ENCODE data around the gene CARD9. TPM values are rescaled to one million over a fixed set of nuclear protein-coding genes. Genes with fewer than 3 reads are reported as not detected.

Gene CARD9
- total RNA-seq, 6 experiments from 2014 or later, result 0.48 to 1.6 (median 1.1) TPM

DNA sequence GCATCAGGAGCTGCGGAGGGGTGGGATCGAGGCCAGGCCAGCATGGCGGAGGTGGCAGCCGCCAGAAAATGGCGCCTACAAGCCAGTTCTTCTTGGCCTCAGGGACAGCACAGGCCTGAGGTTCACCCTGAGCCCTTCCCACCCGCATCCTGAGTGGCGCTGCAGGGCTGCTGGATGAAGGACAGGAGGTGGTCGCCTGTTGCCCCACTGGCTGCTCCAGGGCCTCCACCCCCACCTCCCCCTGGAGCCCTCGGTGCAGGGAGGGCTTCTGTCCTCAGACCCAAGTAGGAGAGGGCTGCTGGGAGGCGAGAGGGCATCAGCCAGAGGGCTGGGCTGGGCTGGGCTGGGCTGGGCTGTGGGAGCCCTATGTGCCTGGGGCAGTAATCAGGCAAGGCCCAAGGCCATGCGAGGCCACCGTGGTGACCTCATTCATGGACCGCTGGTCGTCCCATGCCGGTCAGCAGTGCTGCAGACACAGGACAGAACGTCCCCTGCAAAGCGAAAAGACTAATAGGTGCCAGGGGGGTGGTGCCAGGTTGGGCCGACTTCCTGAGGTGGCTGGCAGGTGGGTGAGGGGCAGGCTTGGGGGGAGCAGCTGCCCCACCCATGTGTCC lies 32.3 kb downstream of the CARD9 start:
- no peaks in the 10 kb centered on the region for H3K4me1 ChIP-seq
- H3K27ac ChIP-seq, result no peak overlapping the region
- H3K27me3 ChIP-seq, result no peaks in the 10 kb centered on the region
- ATAC-seq, result peak in 1 of 4 donors; percentile 0
- no peaks in the 10 kb centered on the region for H3K36me3 ChIP-seq
- DNase-seq, result peak in 1 of 3 donors; percentile 87
- no peaks in the 10 kb centered on the region for H3K9me3 ChIP-seq
- no peak for TF ChIP-seq POLR2A (IDR thresholded peaks at IDR 0.05)
- TF ChIP-seq, protein P1, sequence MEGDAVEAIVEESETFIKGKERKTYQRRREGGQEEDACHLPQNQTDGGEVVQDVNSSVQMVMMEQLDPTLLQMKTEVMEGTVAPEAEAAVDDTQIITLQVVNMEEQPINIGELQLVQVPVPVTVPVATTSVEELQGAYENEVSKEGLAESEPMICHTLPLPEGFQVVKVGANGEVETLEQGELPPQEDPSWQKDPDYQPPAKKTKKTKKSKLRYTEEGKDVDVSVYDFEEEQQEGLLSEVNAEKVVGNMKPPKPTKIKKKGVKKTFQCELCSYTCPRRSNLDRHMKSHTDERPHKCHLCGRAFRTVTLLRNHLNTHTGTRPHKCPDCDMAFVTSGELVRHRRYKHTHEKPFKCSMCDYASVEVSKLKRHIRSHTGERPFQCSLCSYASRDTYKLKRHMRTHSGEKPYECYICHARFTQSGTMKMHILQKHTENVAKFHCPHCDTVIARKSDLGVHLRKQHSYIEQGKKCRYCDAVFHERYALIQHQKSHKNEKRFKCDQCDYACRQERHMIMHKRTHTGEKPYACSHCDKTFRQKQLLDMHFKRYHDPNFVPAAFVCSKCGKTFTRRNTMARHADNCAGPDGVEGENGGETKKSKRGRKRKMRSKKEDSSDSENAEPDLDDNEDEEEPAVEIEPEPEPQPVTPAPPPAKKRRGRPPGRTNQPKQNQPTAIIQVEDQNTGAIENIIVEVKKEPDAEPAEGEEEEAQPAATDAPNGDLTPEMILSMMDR (IDR thresholded peaks at IDR 0.05), result no peak
- 12% methylated on average over 3 of the region's 18 CpGs for WGBS (ENCODE audit: insufficient coverage, low coverage, low lambda C conversion rate, missing lambda C conversion rate)
- no peak overlapping the region for H3K4me3 ChIP-seq
- intact Hi-C loops (cut with DNase I), result loop anchor here in 1 of 2 donors (10.0 kb wide), 1 partner anchor 304 kb away; no protein-coding TSS in a partner anchor

DNA sequence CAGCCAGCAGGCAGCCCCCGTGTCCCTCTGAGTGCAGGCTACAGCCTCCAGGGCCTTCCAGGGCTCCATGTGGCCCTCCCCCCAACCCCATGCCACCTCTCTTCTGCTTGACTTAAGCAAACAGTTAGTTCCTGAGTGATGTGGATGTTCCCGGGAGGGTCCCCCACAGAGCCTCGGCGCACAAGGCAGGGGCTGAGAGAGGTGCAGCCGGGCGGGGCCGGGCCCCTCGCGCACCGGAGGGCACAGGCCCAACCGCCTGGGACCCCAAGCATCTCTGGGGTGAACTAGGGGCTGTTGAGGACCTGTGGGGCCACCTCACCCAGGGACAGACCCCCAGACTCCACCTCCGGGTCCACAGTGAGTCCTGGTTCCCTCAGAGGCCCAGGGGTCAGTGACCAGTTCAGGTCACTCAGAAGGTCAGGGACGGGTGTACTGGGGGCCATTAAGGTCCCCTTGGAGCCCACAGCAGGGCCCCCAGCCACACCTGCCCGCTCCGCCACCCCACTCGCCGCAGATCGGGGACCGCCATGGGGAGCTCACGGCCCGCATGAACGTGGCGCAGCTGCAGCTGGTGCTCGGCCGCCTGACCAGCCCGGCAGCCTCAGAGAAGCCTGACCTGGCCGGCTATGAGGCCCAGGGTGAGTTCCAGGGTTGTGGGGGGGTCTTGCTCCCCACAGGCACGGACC lies 33.0 kb downstream of the CARD9 start:
- DNase-seq, result no peak
- Histone ChIP-seq H3K27me3 (no peaks in the 10 kb centered on the region), H3K4me1 (no peaks in the 10 kb centered on the region), H3K27ac (no peak overlapping the region), H3K36me3 (no peaks in the 10 kb centered on the region), H3K4me3 (no peak overlapping the region), H3K9me3 (no peaks in the 10 kb centered on the region)
- WGBS (ENCODE audit: insufficient coverage, low coverage, low lambda C conversion rate, missing lambda C conversion rate), result 100% methylated on average over 1 of the region's 28 CpGs
- TF ChIP-seq, protein P1 (IDR thresholded peaks at IDR 0.05), result no peak
- no peak for TF ChIP-seq POLR2A (IDR thresholded peaks at IDR 0.05)
- intact Hi-C loops (cut with DNase I), result loop anchor here in 1 of 2 donors (10.0 kb wide), 1 partner anchor 304 kb away; no protein-coding TSS in a partner anchor
- ATAC-seq, result no peak

DNA sequence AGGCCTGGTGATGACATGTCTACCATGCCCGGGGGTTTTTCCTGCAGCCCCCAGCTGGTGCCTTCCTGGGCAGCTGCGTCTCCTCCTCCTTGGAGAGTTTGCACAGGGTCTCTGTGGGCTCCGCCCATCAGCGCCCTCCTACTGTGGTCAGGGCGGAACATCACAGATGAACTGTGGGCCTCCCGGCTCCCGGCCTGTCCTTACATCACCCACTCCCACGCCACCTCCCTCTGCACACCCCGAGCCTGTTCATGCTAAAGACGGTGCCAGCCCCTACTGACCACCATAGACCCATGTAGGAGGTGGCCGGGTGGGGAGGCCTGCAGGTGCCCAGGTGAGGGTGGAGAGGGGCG lies 33.5 kb downstream of the CARD9 start:
- TF ChIP-seq, protein P1 (IDR thresholded peaks at IDR 0.05), result no peak
- TF ChIP-seq POLR2A (IDR thresholded peaks at IDR 0.05), result no peak
- ATAC-seq (no peak), DNase-seq (no peak)
- H3K27ac ChIP-seq, result no peak overlapping the region
- intact Hi-C loops (cut with DNase I), result loop anchor here in 1 of 2 donors (10.0 kb wide), 1 partner anchor 305 kb away; no protein-coding TSS in a partner anchor
- H3K4me1 ChIP-seq, result no peaks in the 10 kb centered on the region
- H3K4me3 ChIP-seq, result no peak overlapping the region
- WGBS (ENCODE audit: insufficient coverage, low coverage, low lambda C conversion rate, missing lambda C conversion rate), result 80% methylated on average over 1 of the region's 12 CpGs
- H3K36me3 ChIP-seq, result no peaks in the 10 kb centered on the region
- H3K27me3 ChIP-seq, result no peaks in the 10 kb centered on the region
- no peaks in the 10 kb centered on the region for H3K9me3 ChIP-seq

DNA sequence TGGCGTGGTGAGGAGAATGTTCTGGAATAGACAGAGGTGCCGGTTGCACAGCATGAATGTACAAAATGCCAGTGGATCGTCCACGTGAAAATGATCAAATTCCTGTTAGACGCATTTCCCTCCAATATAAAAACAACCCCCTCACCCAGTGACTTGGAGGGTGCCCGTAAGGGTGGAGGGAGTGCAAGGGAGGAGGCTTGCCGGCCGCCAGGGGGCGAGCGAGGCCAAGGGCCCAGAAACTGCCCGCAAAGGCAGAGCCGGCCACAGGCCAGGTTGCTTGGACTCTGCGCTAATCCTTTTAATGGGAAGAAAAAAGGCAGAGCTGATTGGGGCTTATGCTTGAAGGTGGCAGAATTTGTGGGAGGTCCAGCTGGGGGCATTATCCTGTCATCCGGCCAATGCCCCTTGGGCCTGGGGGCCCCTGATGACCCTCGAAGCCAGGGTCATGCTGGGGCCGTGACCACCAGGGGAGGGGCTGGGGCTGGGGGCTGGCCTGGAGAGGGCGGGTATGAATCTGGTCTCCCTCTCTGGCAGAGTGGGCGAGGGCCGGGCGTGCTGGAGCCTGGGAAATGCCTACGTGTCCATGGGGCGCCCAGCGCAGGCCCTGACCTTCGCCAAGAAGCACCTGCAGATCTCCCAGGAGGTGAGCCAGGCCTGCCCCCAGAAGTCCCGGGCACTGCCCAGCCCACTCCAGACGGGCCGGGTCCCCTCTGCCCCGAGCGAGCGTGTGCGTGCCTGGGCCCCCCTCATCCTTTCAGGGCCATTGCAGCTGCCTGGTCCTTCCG lies 34.1 kb downstream of the CARD9 start:
- intact Hi-C loops (cut with DNase I), result no loop called here
- ATAC-seq (peak; percentile 78 to 91 (median 84)), DNase-seq (peak; percentile 83 to 85 (median 85))
- Histone ChIP-seq H3K4me1 (no peaks in the 10 kb centered on the region), H3K27me3 (no peaks in the 10 kb centered on the region), H3K27ac (no peak overlapping the region), H3K9me3 (no peaks in the 10 kb centered on the region), H3K36me3 (no peaks in the 10 kb centered on the region), H3K4me3 (no peak overlapping the region)
- 20% methylated on average over 13 of the region's 32 CpGs for WGBS (ENCODE audit: insufficient coverage, low coverage, low lambda C conversion rate, missing lambda C conversion rate)
- TF ChIP-seq, protein P1 (IDR thresholded peaks at IDR 0.05), result peak; percentile 92 to 98 (median 94)
- TF ChIP-seq POLR2A (IDR thresholded peaks at IDR 0.05), result no peak
